GM19452 (cell line): ENCODE measurements around the gene ADCY2.

Experiments
- ATAC-seq: cut with Tn5 transposase; IDR thresholded peaks from one replicate; pipeline ENCODE4 v1.9.1; 2021; ENCODE audit not compliant: unreplicated experiment

Gene ADCY2

DNA sequence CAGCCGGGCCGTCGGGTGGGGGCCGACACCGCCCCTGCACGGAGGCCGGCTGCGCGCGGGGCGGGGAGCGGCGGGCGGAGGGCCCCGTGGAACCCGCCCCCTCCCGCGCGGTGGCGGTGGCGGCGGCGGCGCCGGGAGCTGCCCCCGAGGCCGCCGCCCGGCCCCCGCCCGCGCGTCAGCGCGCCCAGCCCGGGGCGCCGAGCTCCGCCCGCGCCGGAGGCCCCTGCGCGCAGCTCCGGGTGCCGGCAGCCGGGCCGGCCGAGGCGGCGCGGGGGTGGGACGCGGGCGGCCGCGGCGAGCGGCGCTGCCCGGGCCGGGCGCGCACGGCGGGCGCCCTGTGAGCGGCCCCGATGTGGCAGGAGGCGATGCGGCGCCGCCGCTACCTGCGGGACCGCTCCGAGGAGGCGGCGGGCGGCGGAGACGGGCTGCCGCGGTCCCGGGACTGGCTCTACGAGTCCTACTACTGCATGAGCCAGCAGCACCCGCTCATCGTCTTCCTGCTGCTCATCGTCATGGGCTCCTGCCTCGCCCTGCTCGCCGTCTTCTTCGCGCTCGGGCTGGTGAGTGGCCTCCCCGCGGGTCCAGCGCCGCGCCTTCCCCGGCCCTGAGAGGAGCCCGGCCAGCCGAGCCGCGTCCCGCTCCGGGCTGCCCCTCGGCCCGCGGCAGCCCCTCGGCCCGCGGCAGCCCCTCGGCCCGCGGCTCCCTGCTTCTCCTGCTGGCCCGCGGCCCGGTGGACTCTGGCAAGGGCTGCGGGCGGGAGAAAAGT lies at the start of gene ADCY2:
Gene ADCY2 (plus strand): TSS at position 192 of the 766 bp plus-strand sequence. CDS start 159 bp downstream, at position 351.
- ATAC-seq, result no peak

- no peak for ATAC-seq
Observed at GRCh38 chr5:7347377-7347776, 48.6 kb upstream of the ADCY2 start.

DNA sequence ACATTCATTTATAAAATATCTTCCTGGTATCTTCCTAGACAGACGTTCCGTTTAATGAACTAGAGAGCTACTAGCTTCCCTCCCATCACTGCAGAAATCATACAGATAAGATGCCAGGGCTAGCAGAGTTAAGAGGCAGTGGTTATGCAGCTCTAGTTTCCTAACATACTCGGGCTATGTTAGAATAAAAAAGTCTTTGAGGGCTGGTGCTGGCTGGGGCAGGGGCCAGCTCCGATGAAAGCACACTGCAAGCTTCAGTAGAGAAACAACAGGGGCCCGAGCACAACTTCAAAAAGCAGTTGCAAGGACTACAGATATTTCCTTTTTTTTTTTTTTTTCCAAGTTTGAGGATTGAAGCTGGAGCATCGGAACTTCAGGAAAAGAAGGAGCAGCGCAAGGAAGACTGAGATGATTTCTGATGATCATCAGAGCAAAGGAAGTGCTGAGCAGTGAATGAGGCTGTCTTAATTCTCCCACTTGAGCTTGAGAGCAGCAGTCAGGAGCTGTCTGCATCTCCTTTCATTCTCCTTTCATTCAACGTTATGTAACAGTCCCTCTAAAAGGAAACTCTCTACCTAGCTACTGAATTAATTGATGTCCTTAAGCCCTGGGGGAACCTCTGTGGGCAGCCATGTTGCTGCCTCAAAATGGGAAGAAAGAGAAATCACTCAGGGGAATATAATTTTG lies 47.6 kb upstream of the ADCY2 start:
- no peak for ATAC-seq

GRCh38 chr5:7361593-7361992 lies 34.3 kb upstream of the ADCY2 start:
- no peak for ATAC-seq

- ATAC-seq, result no peak
Observed at GRCh38 chr5:7363067-7363677, 32.8 kb upstream of the ADCY2 start.

- ATAC-seq, result no peak
Observed at GRCh38 chr5:7364226-7364875, 31.6 kb upstream of the ADCY2 start.

DNA sequence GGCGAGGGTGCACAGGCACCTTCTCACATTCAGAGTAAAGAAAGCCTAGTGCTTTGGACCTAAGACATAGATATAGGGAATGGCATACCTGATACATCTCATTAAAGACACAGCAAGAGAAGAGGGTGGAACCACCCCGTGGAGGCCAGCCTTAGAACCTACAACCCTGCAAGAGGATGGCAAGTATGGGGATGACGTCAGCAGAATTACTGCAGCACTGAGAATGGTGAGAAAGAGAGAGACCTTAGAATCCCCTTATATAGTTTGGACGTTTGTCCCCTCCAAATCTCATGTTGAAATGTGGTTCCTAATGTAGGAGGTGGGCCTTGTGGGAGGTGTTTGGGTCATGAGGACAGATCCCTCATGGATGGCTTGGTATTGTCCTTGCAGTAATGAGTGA lies 28.2 kb upstream of the ADCY2 start:
- no peak for ATAC-seq

- ATAC-seq, result no peak
Observed at GRCh38 chr5:7372399-7372798, 23.5 kb upstream of the ADCY2 start.

DNA sequence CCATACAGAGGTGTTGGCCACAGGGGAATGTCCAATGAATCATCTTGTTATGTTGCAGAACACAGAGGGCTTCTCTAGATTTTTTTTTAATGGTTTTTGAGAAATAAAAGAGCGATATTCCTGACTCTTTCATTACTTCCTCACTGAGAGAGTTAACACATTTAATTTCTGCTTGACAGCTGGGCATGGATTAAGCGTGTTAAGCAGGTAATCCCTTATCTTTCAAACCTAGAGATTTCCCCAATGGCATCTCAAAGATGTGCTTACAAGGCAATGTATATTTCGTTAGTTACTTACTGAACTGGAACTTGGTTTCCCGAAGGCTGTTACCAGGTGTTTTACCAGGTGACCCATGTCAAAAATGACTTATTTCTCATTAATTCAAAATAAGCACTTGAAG lies 21.8 kb upstream of the ADCY2 start:
- no peak for ATAC-seq

DNA sequence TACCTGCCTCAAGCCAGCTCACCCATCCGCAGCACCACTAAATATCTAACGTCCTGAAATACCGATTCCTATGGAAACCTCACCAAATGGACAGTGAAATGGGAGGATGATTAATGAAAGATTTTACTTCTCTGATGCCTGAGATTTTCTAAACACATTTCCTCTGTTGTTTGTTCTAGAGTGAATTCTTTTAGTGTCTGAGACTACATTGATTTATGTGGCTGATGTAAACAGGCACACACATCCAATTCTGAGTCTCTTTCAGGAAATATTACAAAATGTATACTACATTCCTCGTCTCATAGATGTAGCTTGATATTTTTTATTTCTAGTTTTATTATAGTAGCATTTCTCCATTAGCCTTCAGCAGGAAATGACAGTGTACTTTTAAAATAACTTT lies 20.5 kb upstream of the ADCY2 start:
- no peak for ATAC-seq

- no peak for ATAC-seq
Observed at GRCh38 chr5:7376871-7377270, 19.1 kb upstream of the ADCY2 start.

DNA sequence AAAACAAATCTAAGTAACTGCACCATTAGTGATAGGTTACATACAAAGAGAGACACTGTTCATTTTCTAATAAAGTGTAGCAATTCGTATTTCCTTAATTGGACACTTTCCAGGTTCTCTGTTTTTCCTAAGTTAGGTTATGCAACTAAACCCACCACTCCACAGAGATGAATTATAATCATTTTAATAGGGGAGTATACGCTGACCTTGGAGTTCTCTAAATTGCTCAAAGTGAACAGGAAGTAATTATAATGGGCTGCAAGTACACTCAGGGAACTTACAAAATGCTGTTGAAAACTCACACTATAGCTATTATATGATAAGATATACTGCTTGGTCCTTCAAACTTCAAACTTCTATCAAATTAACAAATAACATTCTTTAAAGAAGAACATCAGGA lies 18.2 kb upstream of the ADCY2 start:
- ATAC-seq, result no peak

GRCh38 chr5:7382588-7382987 lies 13.3 kb upstream of the ADCY2 start:
- no peak for ATAC-seq

- no peak for ATAC-seq
Observed at GRCh38 chr5:7385681-7386080, 10.3 kb upstream of the ADCY2 start.

- ATAC-seq, result no peak
Observed at GRCh38 chr5:7388553-7388952, 7.4 kb upstream of the ADCY2 start.

- no peak for ATAC-seq
Observed at GRCh38 chr5:7391215-7391614, 4.7 kb upstream of the ADCY2 start.

- no peak for ATAC-seq
Observed at GRCh38 chr5:7391814-7392692, 3.9 kb upstream of the ADCY2 start.

DNA sequence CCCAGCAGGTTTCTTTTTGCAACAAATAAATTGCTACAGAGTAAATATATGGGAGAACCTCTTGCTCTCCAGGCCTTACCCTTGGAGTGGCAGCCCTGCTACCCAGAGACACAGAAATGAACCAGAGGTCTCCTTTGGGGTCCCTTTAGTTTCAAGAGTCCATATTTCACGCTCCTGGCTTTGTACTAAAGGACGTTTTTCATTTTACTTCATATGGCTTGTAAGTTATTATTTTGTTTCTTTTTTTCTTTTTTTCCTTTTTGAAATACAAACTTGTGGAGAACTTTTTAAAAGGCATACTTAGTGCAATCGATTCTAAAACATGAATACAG lies 3.3 kb upstream of the ADCY2 start:
- ATAC-seq, result no peak

GRCh38 chr5:7393921-7394799 lies 1.8 kb upstream of the ADCY2 start:
- no peak for ATAC-seq

DNA sequence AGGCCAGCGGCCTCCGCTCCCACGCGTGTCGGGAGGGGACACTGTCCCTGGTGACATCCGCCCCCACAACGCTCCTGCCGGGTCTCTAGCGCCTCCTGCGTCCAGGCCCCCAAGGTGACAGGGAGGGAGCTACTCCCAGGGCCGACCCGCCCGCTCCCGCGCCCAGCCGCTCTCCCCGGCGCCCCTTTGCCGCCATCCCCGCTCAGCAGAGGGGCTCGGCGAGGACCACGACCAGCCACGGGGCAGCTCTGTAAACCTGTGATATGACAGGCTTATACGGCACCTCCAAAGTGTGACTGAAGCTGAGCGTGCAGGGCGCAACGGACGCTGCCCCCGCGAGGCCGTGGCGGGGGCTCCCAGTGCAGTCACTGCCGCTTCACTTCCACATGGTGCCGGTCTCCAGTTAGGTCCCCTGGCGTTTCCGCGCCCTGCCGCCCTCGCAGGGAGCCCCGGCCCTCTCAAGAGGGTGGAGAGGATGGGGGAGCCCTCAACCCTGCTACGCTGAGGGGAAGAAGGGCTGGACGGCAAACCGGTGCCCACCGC lies 978 bp upstream of the ADCY2 start:
- ATAC-seq, result no peak
